H9 (cell line): ENCODE measurements around the gene C12orf75. TPM values are rescaled to one million over a fixed set of nuclear protein-coding genes. Genes with fewer than 3 reads are reported as not detected.

ENCODE experiments used
- DNase-seq: peaks from one replicate; pipeline ENCODE4 v3.0.0-alpha.2; 2017
- H2AFZ ChIP-seq: one replicate; pipeline ENCODE4 v1.6.1; 2013; ENCODE audit warnings: mild to moderate bottlenecking, low read length, control low read depth, moderate library complexity
- H2AK5ac ChIP-seq: 2 replicates; pipeline ENCODE4 v1.6.1; 2013; ENCODE audit warnings: low read length, control low read depth, mixed read lengths; ENCODE audit not compliant: insufficient read length
- H2BK120ac ChIP-seq: one replicate; pipeline ENCODE4 v1.6.1; 2013; ENCODE audit warnings: low read depth, mild to moderate bottlenecking, low read length, control low read depth, inconsistent platforms; ENCODE audit not compliant: poor library complexity, severe bottlenecking
- H2BK12ac ChIP-seq: 2 replicates; pipeline ENCODE4 v1.6.1; 2013; ENCODE audit warnings: low read length, control low read depth, mixed read lengths, low read depth; ENCODE audit not compliant: insufficient read length
- H2BK15ac ChIP-seq: 2 replicates; pipeline ENCODE4 v1.6.1; 2013; ENCODE audit warnings: low read depth, low read length, control low read depth
- H2BK20ac ChIP-seq: one replicate; pipeline ENCODE4 v1.6.1; 2013; ENCODE audit warnings: low read depth, mild to moderate bottlenecking, low read length, control low read depth, inconsistent platforms; ENCODE audit not compliant: poor library complexity, severe bottlenecking
- H2BK5ac ChIP-seq: 2 replicates; pipeline ENCODE4 v1.6.1; 2013; ENCODE audit warnings: low read length, control low read depth, mixed read lengths; ENCODE audit not compliant: insufficient read length
- H3K14ac ChIP-seq: 2 replicates; pipeline ENCODE4 v1.6.1; 2013; ENCODE audit warnings: low read length, control low read depth; ENCODE audit not compliant: insufficient read depth
- H3K18ac ChIP-seq: 2 replicates; pipeline ENCODE4 v1.6.1; 2013; ENCODE audit warnings: low read depth, mild to moderate bottlenecking, mixed read lengths, low read length, control low read depth; ENCODE audit not compliant: insufficient read length
- H3K23ac ChIP-seq: 2 replicates; pipeline ENCODE4 v1.6.1; 2013; ENCODE audit warnings: low read length, control low read depth, mixed read lengths, low read depth; ENCODE audit not compliant: insufficient read length
- H3K23me2 ChIP-seq: 2 replicates; pipeline ENCODE4 v1.6.1; 2013; ENCODE audit warnings: low read depth, mild to moderate bottlenecking, mixed read lengths, low read length, control low read depth; ENCODE audit not compliant: insufficient read length, poor library complexity, severe bottlenecking
- H3K27ac ChIP-seq: 2 replicates; pipeline ENCODE4 v1.5.1; 2013; ENCODE audit warnings: low read length, control low read depth, mixed read lengths, low read depth; ENCODE audit not compliant: insufficient read length
- H3K27me3 ChIP-seq: 2 replicates; pipeline ENCODE4 v1.6.1; 2013; ENCODE audit warnings: low read length, control low read depth, inconsistent platforms; ENCODE audit not compliant: insufficient read depth
- H3K4ac ChIP-seq: 2 replicates; pipeline ENCODE4 v1.6.1; 2013; ENCODE audit warnings: low read depth, mild to moderate bottlenecking, control low read depth, inconsistent platforms, low read length, moderate library complexity
- H3K4me1 ChIP-seq: 2 replicates; pipeline ENCODE4 v1.6.1; 2013; ENCODE audit warnings: low read length, control low read depth, inconsistent platforms; ENCODE audit not compliant: insufficient read depth
- H3K4me2 ChIP-seq: 2 replicates; pipeline ENCODE4 v1.6.1; 2013; ENCODE audit warnings: low read length, control low read depth, mixed read lengths; ENCODE audit not compliant: insufficient read length, insufficient read depth
- H3K56ac ChIP-seq: 2 replicates; pipeline ENCODE4 v1.6.1; 2013; ENCODE audit warnings: low read depth, mild to moderate bottlenecking, mixed read lengths, low read length, control low read depth; ENCODE audit not compliant: insufficient read length
- H3K79me1 ChIP-seq: 2 replicates; pipeline ENCODE4 v1.6.1; 2013; ENCODE audit warnings: low read depth, mild to moderate bottlenecking, moderate library complexity, low read length, control low read depth, inconsistent platforms; ENCODE audit not compliant: insufficient read depth, poor library complexity, severe bottlenecking
- H3K79me2 ChIP-seq: 2 replicates; pipeline ENCODE4 v1.6.1; 2013; ENCODE audit warnings: low read length, control low read depth, inconsistent platforms; ENCODE audit not compliant: insufficient read depth
- H3K9ac ChIP-seq: 2 replicates; pipeline ENCODE4 v1.6.1; 2013; ENCODE audit warnings: low read length, control low read depth, mixed read lengths; ENCODE audit not compliant: insufficient read length; ENCODE audit errors: extremely low read depth
- H3K9me3 ChIP-seq: one replicate; pipeline ENCODE4 v1.6.1; 2013; ENCODE audit warnings: low read depth, low read length, inconsistent platforms; ENCODE audit not compliant: control insufficient read depth
- H3T11ph ChIP-seq: one replicate; pipeline ENCODE4 v1.6.1; 2013; ENCODE audit warnings: mild to moderate bottlenecking, low read length, control low read depth, inconsistent platforms
- H4K20me1 ChIP-seq: one replicate; pipeline ENCODE4 v1.6.1; 2013; ENCODE audit not compliant: control insufficient read depth, insufficient read length, insufficient read depth
- H4K5ac ChIP-seq: 2 replicates; pipeline ENCODE4 v1.6.1; 2013; ENCODE audit warnings: low read depth, mild to moderate bottlenecking, mixed read lengths, low read length, control low read depth; ENCODE audit not compliant: insufficient read length
- H4K8ac ChIP-seq: replicated peaks from 2 replicates; pipeline ENCODE4 v1.6.1; 2013; ENCODE audit warnings: low read length, control low read depth, mixed read lengths, low read depth; ENCODE audit not compliant: insufficient read length
- H4K91ac ChIP-seq: 2 replicates; pipeline ENCODE4 v1.6.1; 2013; ENCODE audit warnings: low read depth, mild to moderate bottlenecking, moderate library complexity, mixed read lengths, low read length, control low read depth; ENCODE audit not compliant: insufficient read length
- H3K27ac Mint-ChIP-seq, 3 experiments: 2 replicates in 2 of 3; 3 replicates in 1 of 3; pipeline ENCODE4 v1.8.0; 2020 to 2021; ENCODE audit warnings: mixed read lengths in 3 of 3, mild to moderate bottlenecking in 1 of 3, moderate library complexity in 1 of 3
- H3K27me3 Mint-ChIP-seq: 2 replicates; pipeline ENCODE4 v1.8.0; 2021; ENCODE audit warnings: low read depth, mild to moderate bottlenecking, moderate library complexity, mixed read lengths
- H3K36me3 Mint-ChIP-seq, 3 experiments: 2 replicates in 2 of 3; 3 replicates in 1 of 3; pipeline ENCODE4 v1.8.0; 2020 to 2021; ENCODE audit warnings: low read depth in 3 of 3, mixed read lengths in 3 of 3; ENCODE audit not compliant: insufficient read depth in 1 of 3
- H3K4me1 Mint-ChIP-seq, 2 experiments: 2 replicates each; pipeline ENCODE4 v1.8.0; 2020; ENCODE audit warnings: mixed read lengths in 2 of 2
- H3K4me3 Mint-ChIP-seq, 2 experiments: 2 replicates in 1 of 2; 3 replicates in 1 of 2; pipeline ENCODE4 v1.8.0; 2020 to 2021; ENCODE audit warnings: mild to moderate bottlenecking in 2 of 2, mixed read lengths in 2 of 2, moderate library complexity in 1 of 2
- H3K9me3 Mint-ChIP-seq, 2 experiments: 2 replicates in 1 of 2; 3 replicates in 1 of 2; pipeline ENCODE4 v1.8.0; 2020; ENCODE audit warnings: mild to moderate bottlenecking in 2 of 2, mixed read lengths in 2 of 2, moderate library complexity in 1 of 2
- WGBS: extraction: QIAGEN DNeasy Blood & Tissue Kit; methylation state at CpG from one replicate; pipeline ENCODE4 v1.1.7; 2013; ENCODE audit warnings: missing lambda C conversion rate, low lambda C conversion rate, mixed read lengths; ENCODE audit not compliant: insufficient read length; ENCODE audit errors: extremely low coverage; 5-methylcytosine and 5-hydroxymethylcytosine counted together
- total RNA-seq: library from RNA; stranded (reverse); gene quantifications from 2 replicates; pipeline ENCODE4 v1.2.1, GENCODE V29; 2021
- TF ChIP-seq, protein P1 (sequence below): fragments of 200-600 bp; sonication (generic); conservative IDR thresholded peaks from 3 replicates; pipeline ENCODE4 v1.8.0; 2021; ENCODE audit warnings: antibody characterized with exemption, mild to moderate bottlenecking

Gene C12orf75
- total RNA-seq, 1 experiment from 2014 or later: 37.9 TPM

DNA sequence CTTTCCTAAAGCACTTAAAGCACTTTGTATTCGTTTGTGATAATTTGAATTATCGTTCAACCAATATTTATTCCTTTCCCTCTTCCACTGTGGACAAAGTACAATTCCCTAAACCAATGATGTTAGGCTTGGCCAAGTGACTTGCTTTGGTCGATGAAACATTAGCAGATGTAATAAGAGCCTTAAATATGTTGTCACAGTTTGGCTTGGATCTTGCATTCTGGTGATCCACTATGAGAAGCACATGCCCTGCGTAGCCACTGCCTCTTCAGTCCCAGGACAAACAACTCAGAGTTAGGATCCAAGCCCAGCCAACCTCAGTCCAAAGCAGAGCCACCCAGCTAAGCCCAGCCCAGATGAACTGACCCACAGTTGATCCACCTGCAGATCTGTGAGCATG lies 8.4 kb upstream of the C12orf75 start:
- H3K9me3 ChIP-seq: no peaks in the 10 kb centered on the region
- H4K91ac ChIP-seq: no peak overlapping the region
- Mint-ChIP-seq H3K27ac (no peak overlapping the region), H3K4me1 (peaks cover 0 to 5% of the 10 kb centered on the region in 2 experiments; a peak in 2 of 4 replicates), H3K9me3 (no peaks in the 10 kb centered on the region), H3K36me3 (no peaks in the 10 kb centered on the region), H3K4me3 (no peak overlapping the region), H3K27me3 (peaks cover 4% of the 10 kb centered on the region)
- H3K56ac ChIP-seq: no peak overlapping the region
- H2AK5ac ChIP-seq: no peak overlapping the region
- H3K9ac ChIP-seq: no peak overlapping the region
- TF ChIP-seq, protein P1, sequence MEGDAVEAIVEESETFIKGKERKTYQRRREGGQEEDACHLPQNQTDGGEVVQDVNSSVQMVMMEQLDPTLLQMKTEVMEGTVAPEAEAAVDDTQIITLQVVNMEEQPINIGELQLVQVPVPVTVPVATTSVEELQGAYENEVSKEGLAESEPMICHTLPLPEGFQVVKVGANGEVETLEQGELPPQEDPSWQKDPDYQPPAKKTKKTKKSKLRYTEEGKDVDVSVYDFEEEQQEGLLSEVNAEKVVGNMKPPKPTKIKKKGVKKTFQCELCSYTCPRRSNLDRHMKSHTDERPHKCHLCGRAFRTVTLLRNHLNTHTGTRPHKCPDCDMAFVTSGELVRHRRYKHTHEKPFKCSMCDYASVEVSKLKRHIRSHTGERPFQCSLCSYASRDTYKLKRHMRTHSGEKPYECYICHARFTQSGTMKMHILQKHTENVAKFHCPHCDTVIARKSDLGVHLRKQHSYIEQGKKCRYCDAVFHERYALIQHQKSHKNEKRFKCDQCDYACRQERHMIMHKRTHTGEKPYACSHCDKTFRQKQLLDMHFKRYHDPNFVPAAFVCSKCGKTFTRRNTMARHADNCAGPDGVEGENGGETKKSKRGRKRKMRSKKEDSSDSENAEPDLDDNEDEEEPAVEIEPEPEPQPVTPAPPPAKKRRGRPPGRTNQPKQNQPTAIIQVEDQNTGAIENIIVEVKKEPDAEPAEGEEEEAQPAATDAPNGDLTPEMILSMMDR: no peak
- no peak overlapping the region for H3K4ac ChIP-seq
- no peaks in the 10 kb centered on the region for H3K79me2 ChIP-seq
- H3K4me1 ChIP-seq: no peaks in the 10 kb centered on the region
- no peak overlapping the region for H3K18ac ChIP-seq
- no peak overlapping the region for H3T11ph ChIP-seq
- H3K23me2 ChIP-seq: no peaks in the 10 kb centered on the region
- H2BK15ac ChIP-seq: no peak overlapping the region
- no peak overlapping the region for H2AFZ ChIP-seq
- no peak overlapping the region for H3K4me2 ChIP-seq
- no peak overlapping the region for H2BK120ac ChIP-seq
- no peak overlapping the region for H3K23ac ChIP-seq
- no CpG with 5 or more reads among the region's 4 CpGs for WGBS
- DNase-seq: no peak
- no peak overlapping the region for H3K27ac ChIP-seq
- H3K14ac ChIP-seq: no peak overlapping the region
- no peaks in the 10 kb centered on the region for H4K20me1 ChIP-seq
- H2BK5ac ChIP-seq: no peak overlapping the region
- H2BK20ac ChIP-seq: no peak overlapping the region
- H4K5ac ChIP-seq: no peak overlapping the region
- H2BK12ac ChIP-seq: no peak overlapping the region
- H3K27me3 ChIP-seq: no peaks in the 10 kb centered on the region
- H3K79me1 ChIP-seq: no peaks in the 10 kb centered on the region
- H4K8ac ChIP-seq: no peak overlapping the region
